Transverse colon (tissue), 4 donors: ENCODE results near the gene NR2C1.

Source experiments
- POLR2A ChIP-seq: fragments of 450-650 bp; IDR thresholded peaks from one replicate; pipeline ENCODE4 v1.6.1; 2016; ENCODE audit warnings: antibody characterized with exemption, mild to moderate bottlenecking, moderate library complexity
- POLR2AphosphoS5 ChIP-seq, 3 donors: sonication (generic); formaldehyde crosslinking; IDR thresholded peaks; one replicate each; pipeline ENCODE4 v1.6.1; 2016; ENCODE audit warnings: antibody characterized with exemption in 3 of 3
- TF ChIP-seq, protein P1 (sequence below), 5 experiments: fragments of 200-600 bp in 3 of 5; fragments of 450-650 bp in 2 of 5; sonication (generic) in 3 of 5; IDR thresholded peaks; 1 replicate in 2 of 5; 2 replicates in 3 of 5; pipeline ENCODE4 v1.5.1; 2016 to 2017; ENCODE audit warnings: antibody characterized with exemption in 5 of 5, inconsistent platforms in 3 of 5, mild to moderate bottlenecking in 2 of 5, moderate library complexity in 1 of 5

- TF ChIP-seq POLR2A, result no peak
- no peak for TF ChIP-seq POLR2AphosphoS5 (IDR thresholded peaks at IDR 0.05)
- TF ChIP-seq, protein P1, sequence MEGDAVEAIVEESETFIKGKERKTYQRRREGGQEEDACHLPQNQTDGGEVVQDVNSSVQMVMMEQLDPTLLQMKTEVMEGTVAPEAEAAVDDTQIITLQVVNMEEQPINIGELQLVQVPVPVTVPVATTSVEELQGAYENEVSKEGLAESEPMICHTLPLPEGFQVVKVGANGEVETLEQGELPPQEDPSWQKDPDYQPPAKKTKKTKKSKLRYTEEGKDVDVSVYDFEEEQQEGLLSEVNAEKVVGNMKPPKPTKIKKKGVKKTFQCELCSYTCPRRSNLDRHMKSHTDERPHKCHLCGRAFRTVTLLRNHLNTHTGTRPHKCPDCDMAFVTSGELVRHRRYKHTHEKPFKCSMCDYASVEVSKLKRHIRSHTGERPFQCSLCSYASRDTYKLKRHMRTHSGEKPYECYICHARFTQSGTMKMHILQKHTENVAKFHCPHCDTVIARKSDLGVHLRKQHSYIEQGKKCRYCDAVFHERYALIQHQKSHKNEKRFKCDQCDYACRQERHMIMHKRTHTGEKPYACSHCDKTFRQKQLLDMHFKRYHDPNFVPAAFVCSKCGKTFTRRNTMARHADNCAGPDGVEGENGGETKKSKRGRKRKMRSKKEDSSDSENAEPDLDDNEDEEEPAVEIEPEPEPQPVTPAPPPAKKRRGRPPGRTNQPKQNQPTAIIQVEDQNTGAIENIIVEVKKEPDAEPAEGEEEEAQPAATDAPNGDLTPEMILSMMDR (IDR thresholded peaks at IDR 0.05), result no peak
Measured at GRCh38 chr12:94971923-94972322, 101.5 kb downstream of the NR2C1 start.
